ENCODE measurements around the gene KLHL35. TPM values are rescaled to one million over a fixed set of nuclear protein-coding genes. Genes with fewer than 3 reads are reported as not detected.

Gene KLHL35
- total and polyA plus RNA-seq, 4 donors, result 0.07 to 0.42 (median 0.15) TPM; not detected in 1

DNA sequence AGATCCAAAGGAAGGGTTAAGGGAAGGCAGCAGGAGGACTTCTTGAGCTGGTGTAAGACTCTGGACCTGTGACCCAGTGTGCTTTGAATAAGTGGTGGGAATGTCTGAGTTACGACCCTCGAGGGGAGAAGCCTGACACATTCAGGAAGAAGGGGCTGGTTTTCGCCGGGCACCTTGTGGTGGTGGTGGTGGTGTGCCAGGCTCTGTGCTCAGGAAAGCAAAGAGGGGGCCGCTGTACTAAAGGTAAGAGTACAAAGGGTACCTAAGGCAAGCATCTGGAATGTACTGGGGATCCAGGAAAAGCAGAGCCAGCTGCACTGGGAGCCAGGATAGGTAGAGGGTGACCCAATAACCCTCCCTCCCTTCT, 6.3 kb downstream of the KLHL35 start:
- H3K27ac ChIP-seq (ENCODE audit: low read depth in 1 of 2, low read length in 2 of 2), result no peak overlapping the region
- TF ChIP-seq YY1 (IDR thresholded peaks at IDR 0.05), result no peak
- TF ChIP-seq, protein P1, sequence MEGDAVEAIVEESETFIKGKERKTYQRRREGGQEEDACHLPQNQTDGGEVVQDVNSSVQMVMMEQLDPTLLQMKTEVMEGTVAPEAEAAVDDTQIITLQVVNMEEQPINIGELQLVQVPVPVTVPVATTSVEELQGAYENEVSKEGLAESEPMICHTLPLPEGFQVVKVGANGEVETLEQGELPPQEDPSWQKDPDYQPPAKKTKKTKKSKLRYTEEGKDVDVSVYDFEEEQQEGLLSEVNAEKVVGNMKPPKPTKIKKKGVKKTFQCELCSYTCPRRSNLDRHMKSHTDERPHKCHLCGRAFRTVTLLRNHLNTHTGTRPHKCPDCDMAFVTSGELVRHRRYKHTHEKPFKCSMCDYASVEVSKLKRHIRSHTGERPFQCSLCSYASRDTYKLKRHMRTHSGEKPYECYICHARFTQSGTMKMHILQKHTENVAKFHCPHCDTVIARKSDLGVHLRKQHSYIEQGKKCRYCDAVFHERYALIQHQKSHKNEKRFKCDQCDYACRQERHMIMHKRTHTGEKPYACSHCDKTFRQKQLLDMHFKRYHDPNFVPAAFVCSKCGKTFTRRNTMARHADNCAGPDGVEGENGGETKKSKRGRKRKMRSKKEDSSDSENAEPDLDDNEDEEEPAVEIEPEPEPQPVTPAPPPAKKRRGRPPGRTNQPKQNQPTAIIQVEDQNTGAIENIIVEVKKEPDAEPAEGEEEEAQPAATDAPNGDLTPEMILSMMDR (IDR thresholded peaks at IDR 0.05; ENCODE audit: low read depth, low read length, missing input control), result no peak
- TF ChIP-seq, protein P2, sequence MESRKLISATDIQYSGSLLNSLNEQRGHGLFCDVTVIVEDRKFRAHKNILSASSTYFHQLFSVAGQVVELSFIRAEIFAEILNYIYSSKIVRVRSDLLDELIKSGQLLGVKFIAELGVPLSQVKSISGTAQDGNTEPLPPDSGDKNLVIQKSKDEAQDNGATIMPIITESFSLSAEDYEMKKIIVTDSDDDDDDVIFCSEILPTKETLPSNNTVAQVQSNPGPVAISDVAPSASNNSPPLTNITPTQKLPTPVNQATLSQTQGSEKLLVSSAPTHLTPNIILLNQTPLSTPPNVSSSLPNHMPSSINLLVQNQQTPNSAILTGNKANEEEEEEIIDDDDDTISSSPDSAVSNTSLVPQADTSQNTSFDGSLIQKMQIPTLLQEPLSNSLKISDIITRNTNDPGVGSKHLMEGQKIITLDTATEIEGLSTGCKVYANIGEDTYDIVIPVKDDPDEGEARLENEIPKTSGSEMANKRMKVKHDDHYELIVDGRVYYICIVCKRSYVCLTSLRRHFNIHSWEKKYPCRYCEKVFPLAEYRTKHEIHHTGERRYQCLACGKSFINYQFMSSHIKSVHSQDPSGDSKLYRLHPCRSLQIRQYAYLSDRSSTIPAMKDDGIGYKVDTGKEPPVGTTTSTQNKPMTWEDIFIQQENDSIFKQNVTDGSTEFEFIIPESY (IDR thresholded peaks at IDR 0.05), result no peak
- no peak for TF ChIP-seq NR2F2 (IDR thresholded peaks at IDR 0.05)
- TF ChIP-seq SP1 (IDR thresholded peaks at IDR 0.05), result no peak
- peaks cover 0 to 9% (median 4%) of the 10 kb centered on the region in 4 donors for H3K27me3 ChIP-seq (ENCODE audit: control insufficient read depth in 4 of 4, insufficient read depth in 4 of 4, low read length in 3 of 4)
- H3K9ac ChIP-seq (ENCODE audit: low read depth in 1 of 2, low read length in 2 of 2), result no peak overlapping the region
- no peak for DNase-seq (ENCODE audit: low spot score)
- no peaks in the 10 kb centered on the region for H3K36me3 ChIP-seq (ENCODE audit: control insufficient read depth in 4 of 4, insufficient read depth in 3 of 4, low read depth in 1 of 4, low read length in 3 of 4)
- H3K9me3 ChIP-seq (ENCODE audit: control insufficient read depth in 4 of 4, low read length in 3 of 4), result peaks cover 0 to 5% (median 1%) of the 10 kb centered on the region in 4 donors
- H3K4me1 ChIP-seq (ENCODE audit: control insufficient read depth in 4 of 4, insufficient read depth in 4 of 4, low read length in 3 of 4), result peaks cover 8 to 29% (median 16%) of the 10 kb centered on the region in 4 donors
- 92% methylated on average over 5 of the region's 5 CpGs for WGBS
- H3K4me3 ChIP-seq (ENCODE audit: low read depth in 1 of 3, low read length in 3 of 3), result no peak overlapping the region

DNA sequence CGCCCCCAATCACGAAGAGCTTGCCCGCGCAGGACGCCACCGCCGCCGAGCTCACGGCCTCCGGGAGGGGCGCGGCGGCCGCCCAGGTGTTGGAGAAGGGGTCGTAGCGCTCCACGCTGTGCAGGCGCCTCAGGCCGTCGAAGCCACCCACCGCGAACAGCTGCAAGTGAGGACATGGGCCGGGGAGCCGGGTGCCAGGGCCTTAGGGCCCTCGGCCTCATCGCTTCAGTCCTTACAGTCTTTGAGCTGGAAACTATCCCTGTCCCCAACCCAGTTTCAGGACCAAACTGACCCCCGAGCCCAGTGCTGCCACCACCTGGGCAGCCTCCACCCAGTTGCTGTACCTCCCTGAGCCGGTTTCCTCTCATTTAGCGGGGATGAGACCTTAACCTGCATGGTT, 7.6 kb downstream of the KLHL35 start:
- no peak overlapping the region for H3K9ac ChIP-seq (ENCODE audit: low read depth in 1 of 2, low read length in 2 of 2)
- TF ChIP-seq, protein P1 (IDR thresholded peaks at IDR 0.05; ENCODE audit: low read depth, low read length, missing input control), result peak; percentile 7
- TF ChIP-seq YY1 (IDR thresholded peaks at IDR 0.05), result no peak
- no peaks in the 10 kb centered on the region for H3K36me3 ChIP-seq (ENCODE audit: control insufficient read depth in 4 of 4, insufficient read depth in 3 of 4, low read depth in 1 of 4, low read length in 3 of 4)
- WGBS, result 84% methylated on average over 29 of the region's 29 CpGs
- no peak overlapping the region for H3K27ac ChIP-seq (ENCODE audit: low read depth in 1 of 2, low read length in 2 of 2)
- peaks cover 0 to 7% (median 3%) of the 10 kb centered on the region in 4 donors for H3K27me3 ChIP-seq (ENCODE audit: control insufficient read depth in 4 of 4, insufficient read depth in 4 of 4, low read length in 3 of 4)
- H3K4me3 ChIP-seq (ENCODE audit: low read depth in 1 of 3, low read length in 3 of 3), result no peak overlapping the region
- peaks cover 0 to 5% (median 1%) of the 10 kb centered on the region in 4 donors for H3K9me3 ChIP-seq (ENCODE audit: control insufficient read depth in 4 of 4, low read length in 3 of 4)
- no peak for DNase-seq (ENCODE audit: low spot score)
- H3K4me1 ChIP-seq (ENCODE audit: control insufficient read depth in 4 of 4, insufficient read depth in 4 of 4, low read length in 3 of 4), result peaks cover 5 to 25% (median 15%) of the 10 kb centered on the region in 4 donors

DNA sequence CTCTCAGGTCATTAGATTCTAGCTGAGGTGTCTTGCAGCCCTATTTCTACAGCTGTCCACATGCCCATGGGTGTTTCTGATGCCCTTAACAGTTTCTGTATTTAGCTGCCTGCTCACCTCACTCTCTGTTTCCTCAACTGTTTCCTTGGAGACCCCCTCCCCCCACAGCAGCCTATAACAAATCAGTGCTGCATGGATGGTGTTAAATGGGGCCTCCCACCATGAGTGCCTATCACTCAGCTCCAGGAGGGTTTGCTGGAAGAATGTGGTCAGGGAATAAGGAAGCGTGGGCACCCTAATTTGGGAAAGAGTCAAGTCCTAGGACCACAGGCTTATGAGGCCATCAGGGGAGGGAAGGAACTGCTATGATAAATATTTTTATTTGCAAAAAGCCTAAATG, 8.6 kb downstream of the KLHL35 start:
- no peak for DNase-seq (ENCODE audit: low spot score)
- H3K36me3 ChIP-seq (ENCODE audit: control insufficient read depth in 4 of 4, insufficient read depth in 3 of 4, low read depth in 1 of 4, low read length in 3 of 4), result no peaks in the 10 kb centered on the region
- TF ChIP-seq FOXA2 (IDR thresholded peaks at IDR 0.05) (no peak), FOXA1 (IDR thresholded peaks at IDR 0.05) (no peak), EGR1 (IDR thresholded peaks at IDR 0.05; ENCODE audit: low read depth in 2 of 2) (no peak), YY1 (IDR thresholded peaks at IDR 0.05) (no peak), RXRA (IDR thresholded peaks at IDR 0.05) (no peak), TAF1 (conservative IDR thresholded peaks at IDR 0.05) (no peak), RAD21 (IDR thresholded peaks at IDR 0.05) (no peak), NR2F2 (IDR thresholded peaks at IDR 0.05) (no peak), SP1 (IDR thresholded peaks at IDR 0.05) (no peak), JUND (IDR thresholded peaks at IDR 0.05) (no peak)
- TF ChIP-seq, protein P2 (IDR thresholded peaks at IDR 0.05), result no peak
- TF ChIP-seq, protein P3, sequence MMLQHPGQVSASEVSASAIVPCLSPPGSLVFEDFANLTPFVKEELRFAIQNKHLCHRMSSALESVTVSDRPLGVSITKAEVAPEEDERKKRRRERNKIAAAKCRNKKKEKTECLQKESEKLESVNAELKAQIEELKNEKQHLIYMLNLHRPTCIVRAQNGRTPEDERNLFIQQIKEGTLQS (IDR thresholded peaks at IDR 0.05), result no peak
- TF ChIP-seq, protein P4, sequence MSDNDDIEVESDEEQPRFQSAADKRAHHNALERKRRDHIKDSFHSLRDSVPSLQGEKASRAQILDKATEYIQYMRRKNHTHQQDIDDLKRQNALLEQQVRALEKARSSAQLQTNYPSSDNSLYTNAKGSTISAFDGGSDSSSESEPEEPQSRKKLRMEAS (IDR thresholded peaks at IDR 0.05), result no peak
- TF ChIP-seq, protein P1 (IDR thresholded peaks at IDR 0.05; ENCODE audit: low read depth, low read length, missing input control), result no peak
- H3K4me1 ChIP-seq (ENCODE audit: control insufficient read depth in 4 of 4, insufficient read depth in 4 of 4, low read length in 3 of 4), result peaks cover 4 to 15% (median 10%) of the 10 kb centered on the region in 4 donors
- H3K9me3 ChIP-seq (ENCODE audit: control insufficient read depth in 4 of 4, low read length in 3 of 4), result peaks cover 0 to 2% (median 0%) of the 10 kb centered on the region in 4 donors
- H3K4me3 ChIP-seq (ENCODE audit: low read depth in 1 of 3, low read length in 3 of 3), result no peak overlapping the region
- 97% methylated on average over 1 of the region's 1 CpG for WGBS
- peaks cover 0 to 6% (median 2%) of the 10 kb centered on the region in 4 donors for H3K27me3 ChIP-seq (ENCODE audit: control insufficient read depth in 4 of 4, insufficient read depth in 4 of 4, low read length in 3 of 4)
- no peak overlapping the region for H3K27ac ChIP-seq (ENCODE audit: low read depth in 1 of 2, low read length in 2 of 2)
- no peak overlapping the region for H3K9ac ChIP-seq (ENCODE audit: low read depth in 1 of 2, low read length in 2 of 2)

Measured in liver (tissue), 9 donors.